GM12873 (cell line): ENCODE results near the gene PRRC2C.

Source experiments
- TF ChIP-seq, protein P1 (sequence below): IDR thresholded peaks from 2 replicates; pipeline ENCODE4 v1.5.1; 2012; ENCODE audit warnings: low read depth, mild to moderate bottlenecking, moderate library complexity, low read length, control low read depth; ENCODE audit not compliant: insufficient read depth; ENCODE audit errors: missing control alignments

The PRRC2C gene

DNA sequence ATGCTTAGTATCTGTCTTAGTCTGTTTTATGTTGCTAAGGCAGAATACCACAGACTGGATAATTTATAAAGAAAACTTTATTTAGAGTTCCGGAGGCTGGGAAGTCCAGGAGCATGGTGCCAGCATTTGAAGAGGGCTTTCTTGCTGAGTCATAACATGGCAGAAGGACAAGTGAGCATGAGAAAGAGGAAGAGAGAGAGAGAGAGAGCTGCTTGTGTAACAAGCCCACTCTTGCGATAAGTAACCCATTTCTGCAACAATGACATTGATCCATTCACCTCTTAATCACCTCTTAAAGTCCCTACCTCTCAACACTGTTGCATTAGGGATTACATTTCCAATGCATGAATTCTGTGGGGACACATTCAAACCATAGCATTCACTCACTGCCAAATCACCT, 125.1 kb downstream of the PRRC2C start:
- TF ChIP-seq, protein P1, sequence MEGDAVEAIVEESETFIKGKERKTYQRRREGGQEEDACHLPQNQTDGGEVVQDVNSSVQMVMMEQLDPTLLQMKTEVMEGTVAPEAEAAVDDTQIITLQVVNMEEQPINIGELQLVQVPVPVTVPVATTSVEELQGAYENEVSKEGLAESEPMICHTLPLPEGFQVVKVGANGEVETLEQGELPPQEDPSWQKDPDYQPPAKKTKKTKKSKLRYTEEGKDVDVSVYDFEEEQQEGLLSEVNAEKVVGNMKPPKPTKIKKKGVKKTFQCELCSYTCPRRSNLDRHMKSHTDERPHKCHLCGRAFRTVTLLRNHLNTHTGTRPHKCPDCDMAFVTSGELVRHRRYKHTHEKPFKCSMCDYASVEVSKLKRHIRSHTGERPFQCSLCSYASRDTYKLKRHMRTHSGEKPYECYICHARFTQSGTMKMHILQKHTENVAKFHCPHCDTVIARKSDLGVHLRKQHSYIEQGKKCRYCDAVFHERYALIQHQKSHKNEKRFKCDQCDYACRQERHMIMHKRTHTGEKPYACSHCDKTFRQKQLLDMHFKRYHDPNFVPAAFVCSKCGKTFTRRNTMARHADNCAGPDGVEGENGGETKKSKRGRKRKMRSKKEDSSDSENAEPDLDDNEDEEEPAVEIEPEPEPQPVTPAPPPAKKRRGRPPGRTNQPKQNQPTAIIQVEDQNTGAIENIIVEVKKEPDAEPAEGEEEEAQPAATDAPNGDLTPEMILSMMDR: no peak

DNA sequence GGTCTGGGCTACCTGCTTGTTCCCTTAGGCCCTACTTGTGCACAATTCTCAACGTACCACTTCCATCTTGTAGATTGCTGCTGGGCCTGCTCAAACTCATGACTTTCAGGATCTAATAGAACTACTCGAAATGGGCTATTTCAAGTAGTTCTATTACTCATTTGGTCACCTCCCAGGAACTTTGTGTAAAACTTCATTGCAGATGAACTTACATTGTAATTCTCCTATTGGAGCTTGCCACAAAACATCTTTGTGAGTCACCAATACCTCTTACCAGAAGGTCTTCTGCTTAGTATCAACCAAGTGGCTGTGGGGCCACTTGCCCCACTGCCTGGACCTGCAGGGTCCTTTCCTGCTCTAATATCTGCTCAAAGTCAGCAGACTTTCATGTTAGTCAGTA, 126.0 kb downstream of the PRRC2C start:
- TF ChIP-seq, protein P1: no peak

DNA sequence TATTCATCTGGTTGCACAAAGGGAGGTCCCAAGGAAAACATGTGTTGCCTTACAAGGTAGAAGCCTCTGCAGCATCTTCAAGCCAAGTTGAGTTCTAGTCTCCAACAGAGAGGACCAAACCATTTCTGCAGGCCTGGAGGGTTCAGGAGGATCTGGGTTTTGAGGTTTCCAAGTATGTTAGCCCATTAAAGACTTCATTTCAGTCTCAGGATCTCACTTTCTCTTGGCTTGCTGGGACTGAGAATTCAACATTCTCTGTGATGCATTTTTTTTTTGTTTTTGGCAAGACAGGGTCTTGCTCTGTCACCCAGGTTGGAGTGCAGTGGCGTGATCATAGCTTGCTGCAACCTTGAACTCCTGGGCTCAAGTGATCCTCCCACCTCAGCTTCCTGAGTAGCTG, 128.0 kb downstream of the PRRC2C start:
- TF ChIP-seq, protein P1: no peak

DNA sequence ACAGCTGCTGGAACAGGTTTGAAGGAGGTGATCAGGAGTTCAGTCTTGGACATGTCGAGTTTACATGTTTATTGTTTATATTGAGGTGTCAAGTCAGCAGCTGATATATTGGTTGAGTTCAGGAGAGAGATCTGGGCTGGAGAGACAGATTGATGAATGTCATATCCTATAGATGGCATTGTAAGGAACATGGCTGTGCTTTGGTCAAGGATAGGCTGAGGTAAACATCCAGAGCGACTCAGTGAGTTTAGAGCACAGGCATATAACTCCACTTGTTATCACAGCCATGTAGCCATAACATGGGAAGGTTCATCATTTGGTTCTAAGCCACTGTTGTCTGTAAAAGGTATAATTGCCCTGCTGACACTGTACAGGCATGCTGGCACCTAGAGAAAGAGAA, 131.3 kb downstream of the PRRC2C start:
- TF ChIP-seq, protein P1: no peak

DNA sequence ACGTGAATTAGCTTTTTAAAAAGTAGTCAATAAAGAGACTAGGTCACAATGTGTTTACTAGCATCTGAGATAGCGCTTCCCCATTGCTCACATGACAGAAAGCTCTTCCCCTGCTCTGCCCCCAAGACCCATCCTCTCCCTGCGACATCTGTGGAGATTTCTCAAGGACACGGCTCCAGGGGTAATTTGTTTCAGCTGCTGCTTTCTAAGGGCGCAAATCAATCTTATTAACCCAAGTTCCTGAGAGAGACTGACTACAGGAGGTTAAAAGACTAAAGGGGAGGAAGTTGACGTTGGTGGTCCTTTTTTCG, 136.8 kb downstream of the PRRC2C start, which contains the start of gene MYOCOS:
TSS of gene MYOCOS (plus strand) at position 92 of the 311 bp plus-strand sequence. CDS start 1,641 bp downstream, outside the sequence.
- TF ChIP-seq, protein P1: no peak

DNA sequence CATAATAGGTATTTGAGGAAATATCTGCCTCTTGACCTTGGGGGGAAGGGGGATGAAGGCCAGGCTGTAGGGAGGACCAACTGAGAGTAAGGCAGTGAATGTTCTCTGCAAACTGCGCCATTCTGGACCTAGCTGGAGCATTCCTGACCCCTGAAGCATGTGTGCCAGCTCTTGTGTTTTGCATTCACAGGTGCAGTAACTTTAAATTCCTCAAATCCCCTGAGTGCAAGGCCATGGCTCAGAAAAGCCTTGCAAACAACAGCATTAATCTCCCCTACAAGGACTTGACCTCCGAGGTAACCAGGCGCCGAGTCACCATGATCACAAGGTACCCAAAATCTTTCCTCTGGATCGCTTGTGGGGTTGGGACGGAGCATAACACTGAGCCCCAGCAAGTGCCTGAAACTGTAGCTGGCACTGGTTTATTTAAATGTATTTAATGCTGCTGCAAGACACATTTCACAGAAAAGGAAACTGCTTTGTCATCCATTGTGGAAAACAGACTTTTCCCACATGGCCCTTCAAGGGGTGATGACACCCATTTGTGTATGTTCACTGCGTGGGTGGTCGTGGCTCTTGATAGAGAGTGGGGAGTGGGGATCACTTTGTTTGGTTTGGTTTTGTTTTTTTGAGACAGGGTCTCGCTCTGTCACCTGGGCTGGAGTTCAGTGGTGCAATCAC, 138.5 kb downstream of the PRRC2C start:
- TF ChIP-seq, protein P1: no peak

DNA sequence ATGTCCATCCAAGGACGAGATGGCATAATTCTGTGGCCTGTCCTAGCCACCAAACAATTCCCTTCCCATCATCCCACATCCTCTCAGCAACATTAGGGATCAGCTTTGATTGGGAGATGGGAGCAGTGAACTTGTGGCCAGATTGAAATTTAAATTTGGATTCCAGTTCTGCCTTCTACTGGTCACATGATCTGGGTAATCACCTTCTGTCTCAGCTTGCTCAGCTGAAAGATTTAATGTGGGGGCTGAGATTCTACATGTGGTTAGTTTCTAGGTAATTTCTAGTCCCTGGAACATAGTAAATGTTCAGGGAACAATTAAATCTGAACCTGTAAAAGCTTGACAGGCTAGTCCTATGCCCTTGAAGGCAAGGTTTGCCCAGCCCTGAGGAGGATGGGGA, 139.9 kb downstream of the PRRC2C start:
- TF ChIP-seq, protein P1: no peak
